Naive B cell (primary cell): Measurements from ENCODE around the gene CDH1. TPM values are rescaled to one million over a fixed set of nuclear protein-coding genes. Genes with fewer than 3 reads are reported as not detected.
A peak's percentile ranks its signal among the peaks of the same experiment; 100 is the strongest.
"Not testable (repeated sequence)": the region's sequence is repeated elsewhere in the genome, so short reads cannot be mapped to it uniquely, and the experiment has no call there.

Experiments
- ATAC-seq, 2 donors: fragments of 150-1000 bp; cut with Tn5 transposase; 2 replicates each; pipeline ENCODE4 v1.10.0; 2021; ENCODE audit warnings: low read depth in 2 of 2, mild to moderate bottlenecking in 2 of 2, moderate library complexity in 2 of 2
- DNase-seq: peaks from one replicate; pipeline ENCODE4 v3.0.0; 2022
- H3K27ac Mint-ChIP-seq, 6 donors: one replicate each; pipeline ENCODE4 v1.8.0; 2020 to 2022; ENCODE audit warnings: mild to moderate bottlenecking in 6 of 6, mixed read lengths in 6 of 6, moderate library complexity in 5 of 6, inconsistent platforms in 2 of 6
- H3K27me3 Mint-ChIP-seq, 3 donors: one replicate each; pipeline ENCODE4 v1.8.0; 2021 to 2022; ENCODE audit warnings: mixed read lengths in 3 of 3, mild to moderate bottlenecking in 1 of 3
- H3K36me3 Mint-ChIP-seq, 2 donors: one replicate each; pipeline ENCODE4 v1.8.0; 2020 to 2022; ENCODE audit warnings: mixed read lengths in 2 of 2, inconsistent platforms in 1 of 2, mild to moderate bottlenecking in 1 of 2
- H3K4me1 Mint-ChIP-seq, 3 donors: one replicate each; pipeline ENCODE4 v1.8.0; 2020 to 2022; ENCODE audit warnings: mixed read lengths in 3 of 3, inconsistent platforms in 1 of 3, mild to moderate bottlenecking in 1 of 3, moderate library complexity in 1 of 3
- H3K4me3 Mint-ChIP-seq, 8 donors: one replicate each; pipeline ENCODE4 v1.8.0; 2020 to 2022; ENCODE audit warnings: mild to moderate bottlenecking in 8 of 8, mixed read lengths in 8 of 8, moderate library complexity in 8 of 8, inconsistent platforms in 2 of 8
- H3K9me3 Mint-ChIP-seq, 7 donors: one replicate each; pipeline ENCODE4 v1.8.0; 2020 to 2022; ENCODE audit warnings: mixed read lengths in 7 of 7, mild to moderate bottlenecking in 5 of 7, inconsistent platforms in 2 of 7, moderate library complexity in 1 of 7
- polyA plus RNA-seq, 6 donors: library from polyadenylated mRNA; unstranded; fragments of 300-500 nt; fragmentation: Illumina TruSeq; gene quantifications; one replicate each; pipeline ENCODE4 v1.2.3, GENCODE V29; 2021; ENCODE audit warnings: low read depth in 6 of 6

The CDH1 gene
- polyA plus RNA-seq, 6 donors from 2014 or later, result not detected

- H3K4me1 Mint-ChIP-seq, result no peaks in the 10 kb centered on the region
- H3K4me3 Mint-ChIP-seq, result no peak overlapping the region
- peaks cover 4 to 33% (median 7%) of the 10 kb centered on the region in 3 donors for H3K27me3 Mint-ChIP-seq
- DNase-seq, result no peak
- H3K36me3 Mint-ChIP-seq, result peaks cover 0 to 4% of the 10 kb centered on the region in 2 donors
- H3K27ac Mint-ChIP-seq, result no peak overlapping the region
- no peaks in the 10 kb centered on the region for H3K9me3 Mint-ChIP-seq
- ATAC-seq, result no peak
Observed at GRCh38 chr16:68835970-68836369, 98.9 kb downstream of the CDH1 start.

GRCh38 chr16:68839831-68840230 is 102.7 kb downstream of the CDH1 start:
- Mint-ChIP-seq H3K4me3 (no peak overlapping the region), H3K27ac (no peak overlapping the region), H3K9me3 (no peaks in the 10 kb centered on the region), H3K4me1 (peaks cover 12 to 16% (median 12%) of the 10 kb centered on the region in 3 donors), H3K36me3 (no peaks in the 10 kb centered on the region), H3K27me3 (peaks cover 0 to 21% (median 2%) of the 10 kb centered on the region in 3 donors)
- DNase-seq, result no peak
- ATAC-seq, result no peak

- H3K4me1 Mint-ChIP-seq, result peaks cover 20 to 34% (median 23%) of the 10 kb centered on the region in 3 donors
- not testable (repeated sequence) for H3K27me3 Mint-ChIP-seq, DNase-seq, H3K36me3 Mint-ChIP-seq, H3K9me3 Mint-ChIP-seq, ATAC-seq
- peak overlapping the region; percentile 53 to 95 (median 84) for H3K27ac Mint-ChIP-seq
- H3K4me3 Mint-ChIP-seq, result peak overlapping the region; percentile 86 to 99 (median 94)
Observed at GRCh38 chr16:68842964-68843481, 105.9 kb downstream of the CDH1 start.

GRCh38 chr16:68843482-68844210 is 106.6 kb downstream of the CDH1 start, which contains the start of gene TANGO6:
Gene TANGO6 (plus strand): TSS chr16:68843531. CDS start chr16:68843618, 87 bp downstream.
- peak; percentile 87 for DNase-seq
- Mint-ChIP-seq H3K4me3 (peak within 1 kb of the TSS; percentile 86 to 99 (median 94)), H3K27ac (peak within 1 kb of the TSS; percentile 53 to 95 (median 93)), H3K9me3 (no peaks in the 10 kb centered on the region), H3K27me3 (peaks cover 0 to 6% (median 0%) of the 10 kb centered on the region in 3 donors), H3K36me3 (peaks cover 0 to 4% of the 10 kb centered on the region in 2 donors), H3K4me1 (peaks cover 21 to 35% (median 25%) of the 10 kb centered on the region in 3 donors)
- ATAC-seq, result peak; percentile 94 to 96

GRCh38 chr16:68844211-68844564 is 107.1 kb downstream of the CDH1 start:
- Mint-ChIP-seq H3K27ac (peak overlapping the region; percentile 53 to 95 (median 82)), H3K4me3 (peak overlapping the region; percentile 86 to 99 (median 94)), H3K36me3 (peaks cover 0 to 4% of the 10 kb centered on the region in 2 donors), H3K4me1 (peaks cover 21 to 35% (median 25%) of the 10 kb centered on the region in 3 donors), H3K9me3 (no peaks in the 10 kb centered on the region), H3K27me3 (peaks cover 0 to 6% (median 0%) of the 10 kb centered on the region in 3 donors)
- DNase-seq, result no peak
- no peak for ATAC-seq

GRCh38 chr16:68848786-68849185 is 111.7 kb downstream of the CDH1 start:
- no peak for DNase-seq

GRCh38 chr16:68850481-68850880 is 113.4 kb downstream of the CDH1 start:
- ATAC-seq, result no peak
- no peaks in the 10 kb centered on the region for H3K27me3 Mint-ChIP-seq
- H3K4me1 Mint-ChIP-seq, result peaks cover 9 to 15% (median 14%) of the 10 kb centered on the region in 3 donors
- H3K27ac Mint-ChIP-seq, result no peak overlapping the region
- peaks cover 0 to 4% of the 10 kb centered on the region in 2 donors for H3K36me3 Mint-ChIP-seq
- no peak for DNase-seq
- no peak overlapping the region for H3K4me3 Mint-ChIP-seq
- H3K9me3 Mint-ChIP-seq, result no peaks in the 10 kb centered on the region

More at GRCh38 chr16:68848786-68849185, 111.7 kb downstream of the CDH1 start:
- Mint-ChIP-seq H3K27ac (no peak overlapping the region), H3K27me3 (no peaks in the 10 kb centered on the region), H3K36me3 (peaks cover 0 to 4% of the 10 kb centered on the region in 2 donors), H3K4me3 (peak overlapping the region in 1 of 8 donors; percentile 55), H3K4me1 (peaks cover 16 to 29% (median 19%) of the 10 kb centered on the region in 3 donors), H3K9me3 (no peaks in the 10 kb centered on the region)
- no peak for ATAC-seq

GRCh38 chr16:68851601-68852000 is 114.5 kb downstream of the CDH1 start:
- DNase-seq (no peak), ATAC-seq (no peak)
- H3K4me1 Mint-ChIP-seq, result peaks cover 12 to 19% (median 13%) of the 10 kb centered on the region in 3 donors
- no peak overlapping the region for H3K27ac Mint-ChIP-seq
- no peak overlapping the region for H3K4me3 Mint-ChIP-seq
- peaks cover 0 to 4% of the 10 kb centered on the region in 2 donors for H3K36me3 Mint-ChIP-seq
- no peaks in the 10 kb centered on the region for H3K27me3 Mint-ChIP-seq
- no peaks in the 10 kb centered on the region for H3K9me3 Mint-ChIP-seq

GRCh38 chr16:68857479-68857878 is 120.4 kb downstream of the CDH1 start:
- peaks cover 18 to 22% of the 10 kb centered on the region in 2 donors for H3K36me3 Mint-ChIP-seq
- H3K27ac Mint-ChIP-seq, result no peak overlapping the region
- no peak for ATAC-seq
- H3K9me3 Mint-ChIP-seq, result no peaks in the 10 kb centered on the region
- H3K27me3 Mint-ChIP-seq, result no peaks in the 10 kb centered on the region
- DNase-seq, result no peak
- H3K4me3 Mint-ChIP-seq, result no peak overlapping the region
- H3K4me1 Mint-ChIP-seq, result peaks cover 2 to 17% (median 7%) of the 10 kb centered on the region in 3 donors

- no peak overlapping the region for H3K4me3 Mint-ChIP-seq
- peaks cover 7 to 24% (median 7%) of the 10 kb centered on the region in 3 donors for H3K4me1 Mint-ChIP-seq
- peaks cover 18 to 22% of the 10 kb centered on the region in 2 donors for H3K36me3 Mint-ChIP-seq
- no peak overlapping the region for H3K27ac Mint-ChIP-seq
- no peaks in the 10 kb centered on the region for H3K9me3 Mint-ChIP-seq
- DNase-seq (no peak), ATAC-seq (no peak)
- H3K27me3 Mint-ChIP-seq, result no peaks in the 10 kb centered on the region
Observed at GRCh38 chr16:68859828-68860227, 122.7 kb downstream of the CDH1 start.

GRCh38 chr16:68860978-68861892 is 124.1 kb downstream of the CDH1 start:
- Mint-ChIP-seq H3K4me1 (peaks cover 3 to 26% (median 17%) of the 10 kb centered on the region in 3 donors), H3K4me3 (no peak overlapping the region), H3K9me3 (no peaks in the 10 kb centered on the region), H3K36me3 (peaks cover 18 to 22% of the 10 kb centered on the region in 2 donors), H3K27ac (peak overlapping the region in 1 of 6 donors; percentile 75), H3K27me3 (no peaks in the 10 kb centered on the region)
- ATAC-seq (no peak), DNase-seq (no peak)

GRCh38 chr16:68866933-68867332 is 129.8 kb downstream of the CDH1 start:
- H3K36me3 Mint-ChIP-seq, result peaks cover 11 to 25% of the 10 kb centered on the region in 2 donors
- H3K27ac Mint-ChIP-seq, result no peak overlapping the region
- no peaks in the 10 kb centered on the region for H3K9me3 Mint-ChIP-seq
- H3K4me1 Mint-ChIP-seq, result peaks cover 5 to 19% (median 15%) of the 10 kb centered on the region in 3 donors
- ATAC-seq (peak in 1 of 2 donors; percentile 45), DNase-seq (no peak)
- H3K4me3 Mint-ChIP-seq, result no peak overlapping the region
- no peaks in the 10 kb centered on the region for H3K27me3 Mint-ChIP-seq

- no peaks in the 10 kb centered on the region for H3K27me3 Mint-ChIP-seq
- no peaks in the 10 kb centered on the region for H3K9me3 Mint-ChIP-seq
- peak overlapping the region in 1 of 8 donors; percentile 8 for H3K4me3 Mint-ChIP-seq
- peak overlapping the region in 2 of 6 donors; percentile 3 to 24 for H3K27ac Mint-ChIP-seq
- DNase-seq (no peak), ATAC-seq (no peak)
- H3K36me3 Mint-ChIP-seq, result peaks cover 26 to 32% of the 10 kb centered on the region in 2 donors
- peaks cover 5 to 16% (median 10%) of the 10 kb centered on the region in 3 donors for H3K4me1 Mint-ChIP-seq
Observed at GRCh38 chr16:68869492-68870088, 132.5 kb downstream of the CDH1 start.
